SW 1271 (cell line): ENCODE results near the gene TUFT1.
"Not testable (repeated sequence)": the region's sequence is repeated elsewhere in the genome, so short reads cannot be mapped to it uniquely, and the experiment has no call there.

Source experiments
- DNase-seq, 2 experiments: peaks; one replicate each; lab custom pipeline; 2025; lab: John Stamatoyannopoulos, UW

TUFT1 gene

GRCh38 chr1:151618003-151618402 is 77.9 kb downstream of the TUFT1 start:
- DNase-seq: no peak

DNA sequence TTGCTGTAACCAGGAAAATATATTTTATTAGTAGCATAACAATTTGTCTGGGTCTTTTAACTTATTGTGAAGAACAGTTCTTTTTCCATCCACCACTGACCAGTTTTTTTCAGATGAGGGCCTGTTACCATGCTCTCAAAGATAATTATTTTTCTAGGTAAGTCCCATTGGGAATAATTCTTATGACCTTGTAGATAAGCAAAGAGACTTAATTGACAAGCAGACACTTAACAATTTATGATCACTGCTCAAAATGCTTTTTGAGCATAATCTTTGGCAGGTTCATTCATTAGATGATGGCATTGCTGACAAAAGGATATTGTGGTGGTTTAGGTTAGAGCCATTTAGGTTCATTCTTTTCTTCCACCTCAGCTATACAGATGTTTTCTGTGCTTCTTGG is 78.4 kb downstream of the TUFT1 start:
- no peak for DNase-seq

DNA sequence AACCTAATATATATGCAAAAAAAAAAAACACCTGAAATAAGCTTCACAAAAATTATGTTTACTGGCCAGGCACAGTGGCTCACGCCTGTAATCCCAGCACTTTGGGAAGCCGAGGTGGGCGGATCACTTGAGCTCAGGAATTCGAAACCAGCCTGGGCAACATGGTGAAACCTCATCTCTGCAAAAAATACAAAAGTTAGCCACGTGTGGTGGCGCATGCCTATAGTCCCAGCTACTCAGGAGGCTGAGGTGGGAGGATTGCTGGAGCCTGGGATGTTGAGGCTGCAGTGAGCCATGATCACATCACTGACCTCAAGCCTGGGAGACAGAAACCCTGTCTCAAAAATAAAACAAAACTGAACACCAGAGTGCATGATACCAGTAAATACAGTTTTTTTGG is 78.9 kb downstream of the TUFT1 start:
- DNase-seq: not testable (repeated sequence)

- DNase-seq: no peak
These were observed 79.5 kb downstream of the TUFT1 start for GRCh38 chr1:151619489-151620093.

DNA sequence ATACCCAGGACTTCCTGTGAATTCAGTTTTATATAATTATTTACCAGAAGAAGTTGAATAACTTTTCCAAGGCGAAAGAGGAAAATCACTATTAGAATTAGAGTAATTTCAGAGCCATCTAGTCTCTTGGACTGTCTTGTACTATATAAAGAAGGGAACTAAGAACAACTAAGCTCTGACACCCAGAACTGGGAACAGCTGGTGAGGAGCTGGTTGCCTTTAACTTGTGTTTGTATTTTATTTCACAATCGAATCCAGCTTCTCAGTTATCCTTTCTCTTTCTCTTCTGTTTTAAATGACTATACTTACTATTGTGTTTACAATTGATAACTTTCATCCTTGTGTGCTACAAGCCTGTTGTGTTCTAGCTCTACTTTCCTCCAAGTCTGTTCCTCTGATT is 80.2 kb downstream of the TUFT1 start:
- DNase-seq: no peak

- no peak for DNase-seq
These were observed 81.2 kb downstream of the TUFT1 start for GRCh38 chr1:151621351-151621750.

GRCh38 chr1:151624783-151625182 is 84.7 kb downstream of the TUFT1 start:
- DNase-seq: no peak

GRCh38 chr1:151626740-151627334 is 86.7 kb downstream of the TUFT1 start:
- no peak for DNase-seq

- no peak for DNase-seq
These were observed 89.2 kb downstream of the TUFT1 start for GRCh38 chr1:151629278-151629677.
